ENCODE data around the gene SCN2B.

- no peak for TF ChIP-seq CTCF (IDR thresholded peaks at IDR 0.05; ENCODE audit: borderline replicate concordance, extremely low read depth, low read length, poor library complexity, severe bottlenecking)
- no peak for TF ChIP-seq EZH2 (IDR thresholded peaks at IDR 0.05; ENCODE audit: borderline replicate concordance, low read depth, low read length, severe bottlenecking)
Measured at GRCh38 chr11:118194835-118195627, 18.6 kb upstream of the SCN2B start.

Measured in DND-41 (cell line).